NCI-H1694 treated with DMSO at 0.1 percent for 48 hours (cell line): ENCODE results near the gene PTPN9.
A peak's percentile ranks its signal among the peaks of the same experiment; 100 is the strongest.
"Not testable (repeated sequence)": the region's sequence is repeated elsewhere in the genome, so short reads cannot be mapped to it uniquely, and the experiment has no call there.

Experiments
- DNase-seq: peaks from one replicate; lab custom pipeline; 2025; lab: John Stamatoyannopoulos, UW

PTPN9 gene

GRCh38 chr15:75453703-75454470, 125.2 kb downstream of the PTPN9 start:
- peak; percentile 96 for DNase-seq

GRCh38 chr15:75452865-75453702, 126.0 kb downstream of the PTPN9 start:
- peak; percentile 39 for DNase-seq

- peak; percentile 68 for DNase-seq
These were observed 126.7 kb downstream of the PTPN9 start for GRCh38 chr15:75452364-75452864.

- peak; percentile 99 for DNase-seq
These were observed 127.3 kb downstream of the PTPN9 start, which contains the start of gene SIN3A for GRCh38 chr15:75451674-75452363. Gene SIN3A, minus strand, starts transcription at chr15:75451690. Its CDS starts 21,315 bp downstream, at chr15:75430375.

- DNase-seq: no peak
These were observed 127.9 kb downstream of the PTPN9 start for GRCh38 chr15:75451202-75451673.

- DNase-seq: peak; percentile 87
These were observed 128.6 kb downstream of the PTPN9 start for GRCh38 chr15:75450307-75451201.

GRCh38 chr15:75449585-75450306, 129.4 kb downstream of the PTPN9 start:
- no peak for DNase-seq

- DNase-seq: not testable (repeated sequence)
These were observed 130.9 kb downstream of the PTPN9 start for GRCh38 chr15:75448171-75448570.

GRCh38 chr15:75446151-75446550, 133.0 kb downstream of the PTPN9 start:
- no peak for DNase-seq

GRCh38 chr15:75445324-75445723, 133.8 kb downstream of the PTPN9 start:
- DNase-seq: not testable (repeated sequence)

- not testable (repeated sequence) for DNase-seq
These were observed 135.1 kb downstream of the PTPN9 start for GRCh38 chr15:75443972-75444453.

- no peak for DNase-seq
These were observed 141.4 kb downstream of the PTPN9 start for GRCh38 chr15:75437721-75438120.

GRCh38 chr15:75436881-75437280, 142.2 kb downstream of the PTPN9 start:
- no peak for DNase-seq

- no peak for DNase-seq
These were observed 147.4 kb downstream of the PTPN9 start for GRCh38 chr15:75431682-75432081.

- DNase-seq: no peak
These were observed 147.8 kb downstream of the PTPN9 start for GRCh38 chr15:75431270-75431669.

- DNase-seq: no peak
These were observed 148.9 kb downstream of the PTPN9 start for GRCh38 chr15:75430259-75430658.

- DNase-seq: no peak
These were observed 151.0 kb downstream of the PTPN9 start for GRCh38 chr15:75428152-75428551.

GRCh38 chr15:75425966-75426500, 153.1 kb downstream of the PTPN9 start:
- DNase-seq: no peak

GRCh38 chr15:75422554-75422953, 156.6 kb downstream of the PTPN9 start:
- no peak for DNase-seq

GRCh38 chr15:75420698-75421097, 158.4 kb downstream of the PTPN9 start:
- no peak for DNase-seq
